GM18870 (cell line): ENCODE results near the gene TPD52L2.
"Not testable (repeated sequence)": the region's sequence is repeated elsewhere in the genome, so short reads cannot be mapped to it uniquely, and the experiment has no call there.

ENCODE experiments used
- ATAC-seq: cut with Tn5 transposase; IDR thresholded peaks from one replicate; pipeline ENCODE4 v1.9.1; 2021; ENCODE audit warnings: moderate library complexity; ENCODE audit not compliant: unreplicated experiment

Gene TPD52L2

GRCh38 chr20:63835021-63835858, 29.8 kb upstream of the TPD52L2 start:
- no peak for ATAC-seq

- ATAC-seq = no peak
Observed at GRCh38 chr20:63836458-63837344, 28.4 kb upstream of the TPD52L2 start.

GRCh38 chr20:63837479-63837878, 27.6 kb upstream of the TPD52L2 start:
- ATAC-seq = no peak

- ATAC-seq = no peak
Observed at GRCh38 chr20:63839620-63840019, 25.4 kb upstream of the TPD52L2 start.

- ATAC-seq = no peak
Observed at GRCh38 chr20:63840405-63840828, 24.7 kb upstream of the TPD52L2 start.

GRCh38 chr20:63842258-63842657, 22.8 kb upstream of the TPD52L2 start:
- ATAC-seq = no peak

GRCh38 chr20:63843222-63843621, 21.8 kb upstream of the TPD52L2 start:
- ATAC-seq = no peak

- no peak for ATAC-seq
Observed at GRCh38 chr20:63843778-63844177, 21.3 kb upstream of the TPD52L2 start.

- ATAC-seq = no peak
Observed at GRCh38 chr20:63844511-63844991, 20.5 kb upstream of the TPD52L2 start.

GRCh38 chr20:63846128-63846771, 18.8 kb upstream of the TPD52L2 start:
- no peak for ATAC-seq

GRCh38 chr20:63846888-63847236, 18.2 kb upstream of the TPD52L2 start:
- no peak for ATAC-seq

- no peak for ATAC-seq
Observed at GRCh38 chr20:63847237-63848002, 17.6 kb upstream of the TPD52L2 start.

- ATAC-seq = no peak
Observed at GRCh38 chr20:63848003-63848911, 16.8 kb upstream of the TPD52L2 start.

- peak; percentile 86 for ATAC-seq
Observed at GRCh38 chr20:63850689-63851547, 14.2 kb upstream of the TPD52L2 start.

GRCh38 chr20:63851548-63851943, 13.5 kb upstream of the TPD52L2 start:
- ATAC-seq = not testable (repeated sequence)

GRCh38 chr20:63853733-63854068, 11.4 kb upstream of the TPD52L2 start:
- not testable (repeated sequence) for ATAC-seq

- ATAC-seq = no peak
Observed at GRCh38 chr20:63854069-63854765, 10.9 kb upstream of the TPD52L2 start.

GRCh38 chr20:63854766-63855362, 10.2 kb upstream of the TPD52L2 start:
- no peak for ATAC-seq
